HFF-Myc (cell line): ENCODE data around the gene PTPRE.

Source experiments
- DNase-seq: peaks from one replicate; pipeline ENCODE4 v3.0.0-alpha.2; 2011; ENCODE audit warnings: low read depth; ENCODE audit errors: extremely low read depth
- H3K4me3 ChIP-seq: replicated peaks from 2 replicates; pipeline ENCODE4 v1.5.1; 2011; ENCODE audit warnings: low read depth, mild to moderate bottlenecking, control low read depth, low read length
- CTCF ChIP-seq: IDR thresholded peaks from 2 replicates; pipeline ENCODE4 v1.5.1; 2012; ENCODE audit warnings: mild to moderate bottlenecking, low read depth, low read length, control low read depth; ENCODE audit errors: missing control alignments

The PTPRE gene

GRCh38 chr10:128068398-128069285 lies 161.7 kb downstream of the PTPRE start:
- no peak for TF ChIP-seq CTCF
- H3K4me3 ChIP-seq = no peak overlapping the region
- DNase-seq = no peak

- DNase-seq = peak; percentile 43
- no peak overlapping the region for H3K4me3 ChIP-seq
- TF ChIP-seq CTCF = peak; percentile 76
These were observed 162.6 kb downstream of the PTPRE start for GRCh38 chr10:128069351-128070051.

- H3K4me3 ChIP-seq = no peak overlapping the region
- TF ChIP-seq CTCF = no peak
- no peak for DNase-seq
These were observed 163.3 kb downstream of the PTPRE start for GRCh38 chr10:128070161-128070560.

GRCh38 chr10:128070721-128071416 lies 164.0 kb downstream of the PTPRE start:
- TF ChIP-seq CTCF = no peak
- H3K4me3 ChIP-seq = no peak overlapping the region
- no peak for DNase-seq

GRCh38 chr10:128071417-128071782 lies 164.5 kb downstream of the PTPRE start:
- TF ChIP-seq CTCF = no peak

GRCh38 chr10:128072046-128072445 lies 165.1 kb downstream of the PTPRE start:
- no peak overlapping the region for H3K4me3 ChIP-seq
- no peak for DNase-seq

More at GRCh38 chr10:128071417-128071782, 164.5 kb downstream of the PTPRE start:
- H3K4me3 ChIP-seq = no peak overlapping the region
- no peak for DNase-seq

More at GRCh38 chr10:128072046-128072445, 165.1 kb downstream of the PTPRE start:
- no peak for TF ChIP-seq CTCF
